ENCODE results near the gene PIGP. TPM values are rescaled to one million over a fixed set of nuclear protein-coding genes. Genes with fewer than 3 reads are reported as not detected.
A peak's percentile ranks its signal among the peaks of the same experiment; 100 is the strongest.

The PIGP gene
- total RNA-seq, 1 donor from 2014 or later: 18.2 TPM

DNA sequence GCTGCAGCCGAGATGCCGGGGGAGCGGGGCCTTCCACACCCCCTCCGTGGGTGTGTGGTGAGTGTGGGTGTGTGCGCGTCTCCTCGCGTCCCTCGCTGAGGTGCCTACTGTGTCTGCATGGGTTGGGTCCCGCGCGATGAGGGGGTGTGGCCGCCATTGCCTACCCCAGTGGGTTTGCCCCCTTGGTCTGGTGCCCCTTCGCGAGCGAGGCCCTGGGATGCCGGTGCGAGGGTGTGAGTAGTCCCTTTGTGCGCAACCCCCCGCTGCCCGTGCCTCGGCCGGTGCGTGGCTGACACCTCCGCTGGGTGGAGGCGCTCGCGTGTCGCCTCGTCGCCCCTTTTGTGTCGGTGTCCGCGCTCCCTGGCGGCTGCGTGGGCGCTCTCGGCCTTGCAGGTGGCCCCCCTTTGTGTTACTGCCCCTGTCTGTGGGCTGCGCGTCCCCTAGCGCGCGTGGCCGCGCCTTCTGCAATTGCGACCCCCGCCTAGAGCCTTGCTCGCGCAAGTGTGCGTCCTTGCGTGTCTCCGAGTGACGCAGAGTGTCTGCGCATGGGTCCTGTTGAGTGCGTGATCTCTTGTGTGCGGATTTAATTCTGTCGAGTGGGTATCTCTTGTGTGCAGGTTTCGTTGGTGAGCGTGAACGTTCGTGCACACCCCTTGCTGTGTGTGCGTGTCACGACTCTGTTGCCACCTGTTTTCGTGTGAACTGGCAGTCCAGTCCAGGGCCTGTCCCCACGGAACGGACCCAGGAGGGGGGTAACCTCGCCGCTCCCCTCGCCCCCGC, 736 bp upstream of the PIGP start:
- intact Hi-C loops (cut with micrococcal nuclease): loop anchor here (1.0 to 10.0 kb wide), 6 partner anchors 107 to 749 kb away; partner anchors contain the start of genes DYRK1A, HLCS, MORC3 and VPS26C
- Mint-ChIP-seq H3K4me1 (ENCODE audit: low read depth) (peaks cover 50% of the 10 kb centered on the region), H3K9me3 (no peaks in the 10 kb centered on the region), H3K36me3 (ENCODE audit: low read depth) (peaks cover 20% of the 10 kb centered on the region), H3K27me3 (ENCODE audit: insufficient read depth) (peaks cover 2% of the 10 kb centered on the region), H3K27ac (peak overlapping the region; percentile 95), H3K4me3 (peak overlapping the region; percentile 95)
- peak; percentile 54 for DNase-seq (ENCODE audit: low spot score)

DNA sequence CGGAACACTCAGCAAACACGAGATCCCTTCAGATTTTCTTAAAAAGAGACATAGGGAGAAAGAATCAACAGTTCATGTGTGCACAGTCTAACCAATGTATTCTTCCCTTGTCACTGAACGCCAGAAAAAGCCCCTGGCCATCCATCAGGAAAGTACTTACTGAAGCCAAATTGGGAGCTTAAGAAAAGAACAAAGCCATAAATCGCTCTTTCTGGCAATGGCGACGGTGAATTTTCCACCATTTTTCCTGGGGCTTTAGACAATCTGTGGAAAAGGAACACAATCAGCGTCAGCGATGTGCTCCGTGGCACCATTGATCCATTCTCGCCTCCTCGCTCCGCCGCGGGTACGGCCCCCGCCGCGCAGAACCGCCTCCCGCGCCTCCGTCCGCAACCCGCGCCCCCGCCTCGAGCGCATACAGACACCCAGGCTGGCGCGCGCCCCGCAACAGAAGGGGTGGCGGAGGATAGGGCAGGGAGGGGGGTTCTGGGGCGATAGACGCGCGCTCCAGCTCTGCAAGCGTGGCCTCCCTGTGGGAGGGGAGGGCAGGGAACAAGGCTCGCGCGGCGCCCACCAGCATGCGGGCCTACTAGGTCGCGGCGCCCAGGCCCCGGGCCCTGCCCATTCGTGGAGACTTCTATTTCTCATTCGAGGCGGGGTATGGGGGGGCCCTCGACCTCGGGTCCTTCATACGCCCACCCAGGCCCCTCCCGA, 440 bp downstream of the PIGP start:
- peak overlapping the region; percentile 89 for H3K27ac Mint-ChIP-seq
- H3K27me3 Mint-ChIP-seq (ENCODE audit: insufficient read depth): peaks cover 2% of the 10 kb centered on the region
- peak overlapping the region; percentile 83 for H3K4me3 Mint-ChIP-seq
- intact Hi-C loops (cut with micrococcal nuclease): loop anchor here (1.0 to 10.0 kb wide), 6 partner anchors 83 to 748 kb away; partner anchors contain the start of genes HLCS and MORC3
- H3K9me3 Mint-ChIP-seq: no peaks in the 10 kb centered on the region
- peak; percentile 63 for DNase-seq (ENCODE audit: low spot score)
- H3K4me1 Mint-ChIP-seq (ENCODE audit: low read depth): peaks cover 48% of the 10 kb centered on the region
- H3K36me3 Mint-ChIP-seq (ENCODE audit: low read depth): peaks cover 20% of the 10 kb centered on the region

DNA sequence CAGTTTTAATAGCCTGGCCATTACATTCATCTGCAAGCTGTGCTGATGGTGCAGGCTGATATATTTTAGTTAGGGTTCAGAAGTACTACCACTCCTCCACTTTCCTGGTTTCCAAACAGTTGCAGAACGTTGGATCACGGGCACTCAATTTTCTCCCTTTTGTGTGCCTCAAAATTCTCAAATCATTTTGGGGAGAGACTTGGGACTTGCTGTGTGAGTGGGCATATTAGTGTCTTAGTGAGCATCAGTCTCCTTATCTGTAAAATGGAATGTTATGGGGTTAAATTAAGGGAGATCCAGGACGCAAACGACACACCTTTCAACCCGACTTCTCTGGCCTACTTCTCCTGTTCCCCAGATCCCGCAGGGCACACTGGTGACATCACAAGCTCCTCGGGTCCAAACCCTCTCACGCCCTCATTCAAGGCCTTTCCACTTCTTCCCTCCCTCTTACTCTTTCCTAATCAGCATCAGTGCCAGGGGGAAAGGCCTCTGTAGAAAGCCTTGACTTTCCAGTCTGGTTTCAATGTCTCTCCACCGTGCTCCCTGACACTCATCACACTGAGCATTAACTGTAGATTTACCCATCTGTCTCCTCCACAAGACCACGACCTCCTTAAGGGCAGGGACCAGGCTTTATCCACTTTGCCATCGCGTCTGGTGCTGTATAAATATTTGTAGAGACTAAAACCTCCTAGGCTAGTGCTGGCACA, 1.2 kb downstream of the PIGP start:
- intact Hi-C loops (cut with micrococcal nuclease): loop anchor here (1.0 to 10.0 kb wide), 6 partner anchors 82 to 747 kb away; partner anchors contain the start of genes HLCS and MORC3
- Mint-ChIP-seq H3K4me1 (ENCODE audit: low read depth) (peaks cover 45% of the 10 kb centered on the region), H3K27me3 (ENCODE audit: insufficient read depth) (peaks cover 2% of the 10 kb centered on the region), H3K27ac (peak overlapping the region; percentile 89), H3K4me3 (peak overlapping the region; percentile 83), H3K36me3 (ENCODE audit: low read depth) (peaks cover 20% of the 10 kb centered on the region), H3K9me3 (no peaks in the 10 kb centered on the region)
- no peak for DNase-seq (ENCODE audit: low spot score)

DNA sequence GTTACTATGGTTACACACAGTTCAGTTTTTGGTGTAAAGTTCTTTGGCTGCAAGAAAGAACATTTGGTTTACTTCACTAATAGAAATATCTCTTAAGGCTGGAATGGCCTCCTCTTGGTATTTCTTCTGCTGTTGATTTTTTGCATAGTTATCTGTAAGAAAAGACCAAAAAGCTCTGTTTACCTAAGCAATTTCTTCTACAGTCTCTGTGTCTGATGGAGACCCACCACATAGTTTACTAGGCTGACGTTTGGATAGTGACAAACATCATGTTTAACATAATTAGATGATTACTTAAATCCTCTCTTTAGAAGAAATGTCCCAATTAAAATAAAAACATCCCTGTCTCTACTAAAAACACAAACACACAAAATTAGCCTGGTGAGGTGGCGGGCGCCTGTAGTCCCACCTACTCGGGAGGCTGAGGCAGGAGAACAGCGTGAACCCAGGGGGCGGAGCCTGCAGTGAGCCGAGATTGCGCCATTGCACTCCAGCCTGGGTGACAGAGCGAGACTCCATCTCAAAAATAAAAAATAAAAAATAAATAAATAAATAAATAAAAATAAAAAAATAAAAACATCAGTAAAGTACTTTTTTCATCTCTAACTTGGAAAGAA, 7.2 kb downstream of the PIGP start:
- H3K9me3 Mint-ChIP-seq: no peaks in the 10 kb centered on the region
- peaks cover 8% of the 10 kb centered on the region for H3K4me1 Mint-ChIP-seq (ENCODE audit: low read depth)
- no peak overlapping the region for H3K27ac Mint-ChIP-seq
- H3K4me3 Mint-ChIP-seq: no peak overlapping the region
- DNase-seq (ENCODE audit: low spot score): no peak
- H3K36me3 Mint-ChIP-seq (ENCODE audit: low read depth): peaks cover 9% of the 10 kb centered on the region
- intact Hi-C loops (cut with micrococcal nuclease): no loop called here
- H3K27me3 Mint-ChIP-seq (ENCODE audit: insufficient read depth): no peaks in the 10 kb centered on the region

DNA sequence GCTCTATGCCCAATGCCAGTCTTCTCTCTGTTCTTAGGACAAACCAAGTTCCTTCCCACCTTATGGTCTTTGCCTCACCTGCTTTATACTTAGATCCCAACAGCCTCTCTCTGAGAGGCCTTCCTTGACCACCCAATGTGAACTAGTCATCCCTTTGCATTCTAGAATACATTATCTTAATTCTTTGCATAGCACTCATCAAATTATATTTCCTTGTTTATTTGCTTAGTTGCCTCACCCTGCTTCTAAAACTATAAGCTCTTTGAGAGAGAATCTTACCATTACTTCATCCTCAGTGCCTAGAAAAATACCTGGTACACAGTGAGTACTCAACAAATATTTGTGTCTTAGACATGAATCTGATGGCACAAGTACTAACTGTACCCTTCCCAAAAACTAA, 8.0 kb downstream of the PIGP start:
- H3K4me3 Mint-ChIP-seq: no peak overlapping the region
- intact Hi-C loops (cut with micrococcal nuclease): no loop called here
- peaks cover 2% of the 10 kb centered on the region for H3K36me3 Mint-ChIP-seq (ENCODE audit: low read depth)
- no peaks in the 10 kb centered on the region for H3K27me3 Mint-ChIP-seq (ENCODE audit: insufficient read depth)
- peaks cover under 1% of the 10 kb centered on the region for H3K4me1 Mint-ChIP-seq (ENCODE audit: low read depth)
- DNase-seq (ENCODE audit: low spot score): no peak
- no peak overlapping the region for H3K27ac Mint-ChIP-seq
- H3K9me3 Mint-ChIP-seq: no peaks in the 10 kb centered on the region

DNA sequence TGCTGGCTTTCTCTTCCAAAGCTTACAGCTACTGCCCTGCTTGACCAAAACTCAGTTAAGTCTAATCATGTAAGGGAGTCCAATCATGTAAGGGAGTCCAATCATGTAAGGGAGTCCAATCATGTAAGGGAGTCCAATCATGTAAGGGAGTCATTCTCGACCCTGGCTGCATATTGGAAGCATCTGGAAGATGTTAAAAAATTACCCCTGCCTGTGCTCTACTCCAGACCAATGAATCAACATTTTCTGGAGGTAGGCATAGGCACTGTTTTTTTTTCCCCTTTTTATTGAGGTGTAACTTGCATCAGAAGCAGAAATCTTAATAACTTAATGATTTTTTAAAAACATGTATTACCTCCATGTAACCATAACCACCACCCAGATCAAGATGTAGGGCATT, 9.4 kb downstream of the PIGP start:
- Mint-ChIP-seq H3K36me3 (ENCODE audit: low read depth) (no peaks in the 10 kb centered on the region), H3K4me3 (no peak overlapping the region), H3K9me3 (no peaks in the 10 kb centered on the region), H3K27ac (no peak overlapping the region), H3K27me3 (ENCODE audit: insufficient read depth) (no peaks in the 10 kb centered on the region), H3K4me1 (ENCODE audit: low read depth) (no peaks in the 10 kb centered on the region)
- DNase-seq (ENCODE audit: low spot score): no peak
- intact Hi-C loops (cut with micrococcal nuclease): no loop called here

DNA sequence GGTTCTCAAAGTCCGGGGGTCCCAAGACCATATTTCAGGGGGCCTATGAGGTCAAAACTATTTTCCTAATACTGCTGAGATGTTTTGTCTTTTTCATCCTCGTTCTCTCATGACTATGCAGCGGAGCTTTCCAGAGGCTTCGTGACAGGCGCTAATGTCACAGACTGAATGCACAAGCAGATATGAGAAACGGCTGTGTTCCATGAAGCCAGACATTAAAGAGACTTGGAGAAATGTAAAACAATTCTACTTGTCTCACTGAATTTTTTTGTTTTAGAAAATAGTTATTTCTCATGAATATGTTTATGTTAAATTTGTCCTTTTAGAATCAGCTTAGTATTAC, 10.3 kb downstream of the PIGP start:
- DNase-seq (ENCODE audit: low spot score): no peak
- intact Hi-C loops (cut with micrococcal nuclease): no loop called here
- H3K27me3 Mint-ChIP-seq (ENCODE audit: insufficient read depth): no peaks in the 10 kb centered on the region
- no peaks in the 10 kb centered on the region for H3K9me3 Mint-ChIP-seq
- no peak overlapping the region for H3K27ac Mint-ChIP-seq
- H3K4me1 Mint-ChIP-seq (ENCODE audit: low read depth): no peaks in the 10 kb centered on the region
- no peak overlapping the region for H3K4me3 Mint-ChIP-seq
- no peaks in the 10 kb centered on the region for H3K36me3 Mint-ChIP-seq (ENCODE audit: low read depth)

DNA sequence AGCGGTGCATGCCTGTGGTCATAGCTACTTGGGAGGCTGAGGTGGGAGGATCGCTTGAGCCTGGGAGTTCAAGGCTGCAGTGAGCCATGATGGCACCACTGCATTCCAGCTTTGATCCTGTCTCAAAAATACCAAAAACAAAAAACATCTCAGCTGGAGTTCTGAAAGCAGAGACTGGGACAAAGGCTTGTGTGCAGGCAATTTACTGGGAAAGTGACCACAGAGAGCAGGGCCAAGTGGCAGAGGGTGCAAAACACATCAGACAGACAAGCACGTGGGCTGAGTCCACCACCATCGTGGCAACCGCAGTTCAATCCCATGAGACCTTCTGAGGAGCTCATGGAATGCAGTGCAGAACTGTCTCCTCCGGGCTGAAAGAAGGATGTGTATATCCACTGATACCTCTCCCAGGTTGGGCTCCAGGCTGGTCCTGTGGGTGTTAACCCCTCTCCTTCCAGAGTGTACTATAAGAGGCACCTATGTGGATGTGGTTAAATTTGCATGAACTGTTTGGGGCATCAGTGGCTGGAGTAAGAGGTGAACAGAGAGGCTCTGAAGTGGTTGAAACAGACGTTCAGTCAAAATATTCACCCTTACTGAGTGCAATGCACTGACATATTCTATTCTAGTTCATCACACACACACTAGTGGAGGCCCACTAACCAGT, 10.8 kb downstream of the PIGP start:
- Mint-ChIP-seq H3K27ac (no peak overlapping the region), H3K4me3 (no peak overlapping the region), H3K9me3 (no peaks in the 10 kb centered on the region), H3K4me1 (ENCODE audit: low read depth) (no peaks in the 10 kb centered on the region), H3K36me3 (ENCODE audit: low read depth) (no peaks in the 10 kb centered on the region), H3K27me3 (ENCODE audit: insufficient read depth) (no peaks in the 10 kb centered on the region)
- intact Hi-C loops (cut with micrococcal nuclease): no loop called here
- no peak for DNase-seq (ENCODE audit: low spot score)

DNA sequence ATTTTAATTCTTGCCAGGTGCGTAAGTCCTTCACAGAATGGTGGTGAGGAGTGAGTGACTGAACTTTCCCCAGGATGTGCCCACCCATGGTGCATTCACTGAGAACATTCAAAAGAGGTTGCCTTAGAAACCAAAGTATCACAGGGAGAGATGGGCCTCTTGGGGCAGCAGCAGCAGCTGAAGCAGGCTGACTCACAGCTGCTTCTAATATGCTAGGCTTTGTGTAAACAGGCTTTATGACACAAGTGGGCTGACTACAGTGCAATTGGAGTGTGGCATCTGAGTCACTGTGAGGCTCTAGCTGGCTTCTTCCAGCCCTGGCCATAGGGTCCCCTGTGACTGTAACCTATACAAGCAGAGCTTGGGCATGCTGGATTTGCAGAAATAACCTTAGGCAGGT, 12.6 kb downstream of the PIGP start:
- Mint-ChIP-seq H3K4me1 (ENCODE audit: low read depth) (no peaks in the 10 kb centered on the region), H3K9me3 (no peaks in the 10 kb centered on the region), H3K27ac (no peak overlapping the region), H3K4me3 (no peak overlapping the region), H3K36me3 (ENCODE audit: low read depth) (no peaks in the 10 kb centered on the region), H3K27me3 (ENCODE audit: insufficient read depth) (peaks cover 2% of the 10 kb centered on the region)
- no peak for DNase-seq (ENCODE audit: low spot score)
- intact Hi-C loops (cut with micrococcal nuclease): no loop called here

DNA sequence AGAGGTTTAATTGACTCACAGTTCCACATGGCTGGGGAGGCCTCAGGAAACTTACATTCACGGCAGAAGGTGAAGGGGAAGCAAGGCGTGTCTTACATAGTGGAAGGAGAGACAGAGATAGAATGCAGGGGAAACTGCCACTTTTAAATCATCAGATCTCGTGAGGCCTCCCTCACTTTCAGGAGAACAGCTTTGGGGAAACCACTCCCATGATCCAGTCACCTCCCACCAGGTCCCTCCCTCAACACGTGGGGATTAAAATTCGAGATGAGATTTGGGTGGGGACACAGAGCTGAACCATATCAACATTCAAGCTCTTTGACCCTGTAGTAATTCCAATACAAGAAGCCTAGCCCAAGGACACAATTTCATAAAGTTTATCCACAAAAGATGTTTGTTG, 13.7 kb downstream of the PIGP start:
- intact Hi-C loops (cut with micrococcal nuclease): no loop called here
- Mint-ChIP-seq H3K9me3 (no peaks in the 10 kb centered on the region), H3K27ac (no peak overlapping the region), H3K27me3 (ENCODE audit: insufficient read depth) (peaks cover 8% of the 10 kb centered on the region), H3K4me3 (no peak overlapping the region), H3K4me1 (ENCODE audit: low read depth) (no peaks in the 10 kb centered on the region), H3K36me3 (ENCODE audit: low read depth) (no peaks in the 10 kb centered on the region)
- no peak for DNase-seq (ENCODE audit: low spot score)

DNA sequence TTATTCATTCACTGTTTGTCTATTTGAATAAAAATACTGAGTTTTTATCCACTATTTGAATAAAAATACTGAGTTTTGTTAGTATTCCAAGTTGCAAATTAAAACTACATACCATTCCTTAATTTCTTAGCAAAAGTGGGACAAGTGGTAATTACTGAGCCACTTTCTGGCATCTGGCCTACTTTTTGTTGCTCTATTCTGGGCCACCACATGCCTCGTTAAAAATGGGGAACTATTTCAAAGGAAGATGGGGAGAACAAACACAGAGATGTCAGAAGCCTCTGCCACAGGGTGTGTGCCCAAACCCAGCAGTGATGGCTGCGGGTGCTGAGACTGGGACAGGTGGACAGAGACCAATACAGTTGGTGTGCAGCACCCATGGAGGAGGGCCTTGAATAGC, 14.6 kb downstream of the PIGP start:
- intact Hi-C loops (cut with micrococcal nuclease): no loop called here
- Mint-ChIP-seq H3K4me3 (no peak overlapping the region), H3K27ac (no peak overlapping the region), H3K4me1 (ENCODE audit: low read depth) (no peaks in the 10 kb centered on the region), H3K9me3 (no peaks in the 10 kb centered on the region), H3K36me3 (ENCODE audit: low read depth) (no peaks in the 10 kb centered on the region), H3K27me3 (ENCODE audit: insufficient read depth) (peaks cover 10% of the 10 kb centered on the region)
- no peak for DNase-seq (ENCODE audit: low spot score)

DNA sequence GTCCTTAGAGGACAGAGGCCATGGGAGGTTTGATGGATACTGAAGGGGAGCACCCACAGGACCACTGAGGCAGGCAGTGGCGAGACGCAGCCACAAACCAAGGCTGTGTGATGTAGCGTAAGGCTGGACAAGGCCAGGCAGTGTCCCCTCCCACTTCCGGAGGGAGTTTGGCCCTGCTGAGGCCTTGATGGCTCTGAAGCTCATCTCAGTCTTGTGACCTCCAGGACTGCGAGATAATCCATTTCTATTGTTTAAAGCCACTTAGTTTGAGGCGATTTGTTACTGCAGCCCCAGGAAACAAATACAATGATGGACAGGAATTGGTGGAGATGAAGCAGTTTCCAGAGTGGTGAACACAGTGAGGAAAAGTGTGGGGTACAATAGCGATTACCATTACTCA, 15.3 kb downstream of the PIGP start:
- Mint-ChIP-seq H3K36me3 (ENCODE audit: low read depth) (no peaks in the 10 kb centered on the region), H3K4me1 (ENCODE audit: low read depth) (no peaks in the 10 kb centered on the region)

More for the DNA sequence above, 15.3 kb downstream of the PIGP start:
- no peak overlapping the region for H3K27ac Mint-ChIP-seq
- intact Hi-C loops (cut with micrococcal nuclease): no loop called here
- H3K9me3 Mint-ChIP-seq: no peaks in the 10 kb centered on the region
- peaks cover 10% of the 10 kb centered on the region for H3K27me3 Mint-ChIP-seq (ENCODE audit: insufficient read depth)
- H3K4me3 Mint-ChIP-seq: no peak overlapping the region
- no peak for DNase-seq (ENCODE audit: low spot score)
